ENCODE data around the gene LRBA. TPM values are rescaled to one million over a fixed set of nuclear protein-coding genes. Genes with fewer than 3 reads are reported as not detected.

LRBA gene
- total RNA-seq, 1 experiment from 2014 or later = 69.1 TPM

DNA sequence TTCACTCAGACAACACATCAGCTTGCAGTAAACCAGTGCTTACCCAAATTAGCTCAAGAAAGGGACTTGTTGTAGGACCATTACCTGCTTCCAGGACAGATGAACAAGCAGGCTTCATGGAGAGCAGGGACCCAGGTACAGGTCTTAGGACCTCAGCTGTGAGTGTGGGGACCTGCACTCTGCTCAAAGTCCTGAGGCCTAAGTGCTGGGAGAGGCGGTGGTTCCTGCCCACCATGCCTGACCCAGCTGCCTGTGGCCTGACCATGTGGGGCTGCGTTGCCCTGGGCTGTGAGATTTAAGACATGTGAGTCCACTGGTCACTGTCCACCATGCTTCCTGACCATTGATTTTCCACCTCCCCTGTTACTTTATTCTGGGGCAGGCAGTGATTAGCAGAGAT lies 796.6 kb downstream of the LRBA start:
- ChIA-PET CTCF (interaction anchor here (0.9 to 2.5 kb wide), 4 partner anchors 9 to 208 kb away, joined by 3 to 15 read pairs (median 8); no protein-coding TSS in a partner anchor), POLR2A (interaction anchor here (0.7 kb wide), 1 partner anchor 207 kb away, joined by 10 read pairs; no protein-coding TSS in a partner anchor)
- Mint-ChIP-seq H3K4me1 (peaks cover 17% of the 10 kb centered on the region), H3K27ac (no peak overlapping the region), H3K27me3 (ENCODE audit: low read depth) (no peaks in the 10 kb centered on the region), H3K4me3 (no peak overlapping the region), H3K36me3 (no peaks in the 10 kb centered on the region), H3K9me3 (no peaks in the 10 kb centered on the region)
- TF ChIP-seq ZBTB21 (CRISPR knock-in tag; IDR thresholded peaks at IDR 0.05; ENCODE audit: borderline replicate concordance) (no peak), EMX1 (CRISPR knock-in tag; IDR thresholded peaks at IDR 0.05) (no peak), ZNF416 (CRISPR knock-in tag; IDR thresholded peaks at IDR 0.05) (no peak), SP1 (CRISPR knock-in tag; conservative IDR thresholded peaks at IDR 0.05) (no peak), ATF6 (CRISPR knock-in tag; IDR thresholded peaks at IDR 0.05) (no peak), GRHL2 (CRISPR knock-in tag; IDR thresholded peaks at IDR 0.05; ENCODE audit: insufficient replicate concordance, severe bottlenecking) (no peak), ZNF671 (CRISPR knock-in tag; IDR thresholded peaks at IDR 0.05) (no peak), NFYB (CRISPR knock-in tag; conservative IDR thresholded peaks at IDR 0.05; ENCODE audit: low read depth) (no peak), RORB (CRISPR knock-in tag; IDR thresholded peaks at IDR 0.05) (no peak), ERG (CRISPR knock-in tag; IDR thresholded peaks at IDR 0.05) (no peak), HMGA2 (CRISPR knock-in tag; IDR thresholded peaks at IDR 0.05) (no peak), PRRX2 (CRISPR knock-in tag; IDR thresholded peaks at IDR 0.05) (no peak), ZSCAN18 (CRISPR knock-in tag; IDR thresholded peaks at IDR 0.05) (no peak), RELA (CRISPR knock-in tag; IDR thresholded peaks at IDR 0.05; ENCODE audit: borderline replicate concordance) (no peak), CREB1 (CRISPR knock-in tag; IDR thresholded peaks at IDR 0.05) (no peak), ETV6 (CRISPR knock-in tag; IDR thresholded peaks at IDR 0.05) (no peak), CREM (CRISPR knock-in tag; IDR thresholded peaks at IDR 0.05) (no peak)
- TF ChIP-seq, protein P1, sequence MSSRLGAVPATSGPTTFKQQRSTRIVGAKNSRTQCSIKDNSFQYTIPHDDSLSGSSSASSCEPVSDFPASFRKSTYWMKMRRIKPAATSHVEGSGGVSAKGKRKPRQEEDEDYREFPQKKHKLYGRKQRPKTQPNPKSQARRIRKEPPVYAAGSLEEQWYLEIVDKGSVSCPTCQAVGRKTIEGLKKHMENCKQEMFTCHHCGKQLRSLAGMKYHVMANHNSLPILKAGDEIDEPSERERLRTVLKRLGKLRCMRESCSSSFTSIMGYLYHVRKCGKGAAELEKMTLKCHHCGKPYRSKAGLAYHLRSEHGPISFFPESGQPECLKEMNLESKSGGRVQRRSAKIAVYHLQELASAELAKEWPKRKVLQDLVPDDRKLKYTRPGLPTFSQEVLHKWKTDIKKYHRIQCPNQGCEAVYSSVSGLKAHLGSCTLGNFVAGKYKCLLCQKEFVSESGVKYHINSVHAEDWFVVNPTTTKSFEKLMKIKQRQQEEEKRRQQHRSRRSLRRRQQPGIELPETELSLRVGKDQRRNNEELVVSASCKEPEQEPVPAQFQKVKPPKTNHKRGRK (CRISPR knock-in tag; IDR thresholded peaks at IDR 0.05; ENCODE audit: borderline replicate concordance) = no peak
- TF ChIP-seq, protein P2, sequence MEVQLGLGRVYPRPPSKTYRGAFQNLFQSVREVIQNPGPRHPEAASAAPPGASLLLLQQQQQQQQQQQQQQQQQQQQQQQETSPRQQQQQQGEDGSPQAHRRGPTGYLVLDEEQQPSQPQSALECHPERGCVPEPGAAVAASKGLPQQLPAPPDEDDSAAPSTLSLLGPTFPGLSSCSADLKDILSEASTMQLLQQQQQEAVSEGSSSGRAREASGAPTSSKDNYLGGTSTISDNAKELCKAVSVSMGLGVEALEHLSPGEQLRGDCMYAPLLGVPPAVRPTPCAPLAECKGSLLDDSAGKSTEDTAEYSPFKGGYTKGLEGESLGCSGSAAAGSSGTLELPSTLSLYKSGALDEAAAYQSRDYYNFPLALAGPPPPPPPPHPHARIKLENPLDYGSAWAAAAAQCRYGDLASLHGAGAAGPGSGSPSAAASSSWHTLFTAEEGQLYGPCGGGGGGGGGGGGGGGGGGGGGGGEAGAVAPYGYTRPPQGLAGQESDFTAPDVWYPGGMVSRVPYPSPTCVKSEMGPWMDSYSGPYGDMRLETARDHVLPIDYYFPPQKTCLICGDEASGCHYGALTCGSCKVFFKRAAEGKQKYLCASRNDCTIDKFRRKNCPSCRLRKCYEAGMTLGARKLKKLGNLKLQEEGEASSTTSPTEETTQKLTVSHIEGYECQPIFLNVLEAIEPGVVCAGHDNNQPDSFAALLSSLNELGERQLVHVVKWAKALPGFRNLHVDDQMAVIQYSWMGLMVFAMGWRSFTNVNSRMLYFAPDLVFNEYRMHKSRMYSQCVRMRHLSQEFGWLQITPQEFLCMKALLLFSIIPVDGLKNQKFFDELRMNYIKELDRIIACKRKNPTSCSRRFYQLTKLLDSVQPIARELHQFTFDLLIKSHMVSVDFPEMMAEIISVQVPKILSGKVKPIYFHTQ (CRISPR knock-in tag; IDR thresholded peaks at IDR 0.05) = no peak
- TF ChIP-seq, protein P3, sequence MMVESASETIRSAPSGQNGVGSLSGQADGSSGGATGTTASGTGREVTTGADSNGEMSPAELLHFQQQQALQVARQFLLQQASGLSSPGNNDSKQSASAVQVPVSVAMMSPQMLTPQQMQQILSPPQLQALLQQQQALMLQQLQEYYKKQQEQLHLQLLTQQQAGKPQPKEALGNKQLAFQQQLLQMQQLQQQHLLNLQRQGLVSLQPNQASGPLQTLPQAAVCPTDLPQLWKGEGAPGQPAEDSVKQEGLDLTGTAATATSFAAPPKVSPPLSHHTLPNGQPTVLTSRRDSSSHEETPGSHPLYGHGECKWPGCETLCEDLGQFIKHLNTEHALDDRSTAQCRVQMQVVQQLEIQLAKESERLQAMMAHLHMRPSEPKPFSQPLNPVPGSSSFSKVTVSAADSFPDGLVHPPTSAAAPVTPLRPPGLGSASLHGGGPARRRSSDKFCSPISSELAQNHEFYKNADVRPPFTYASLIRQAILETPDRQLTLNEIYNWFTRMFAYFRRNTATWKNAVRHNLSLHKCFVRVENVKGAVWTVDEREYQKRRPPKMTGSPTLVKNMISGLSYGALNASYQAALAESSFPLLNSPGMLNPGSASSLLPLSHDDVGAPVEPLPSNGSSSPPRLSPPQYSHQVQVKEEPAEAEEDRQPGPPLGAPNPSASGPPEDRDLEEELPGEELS (CRISPR knock-in tag; IDR thresholded peaks at IDR 0.05) = no peak
- no peak for DNase-seq (ENCODE audit: low spot score)
- no peak for ATAC-seq
